GM18499 (cell line): ENCODE measurements around the gene TMEM114.

Experiments used
- ATAC-seq: cut with Tn5 transposase; IDR thresholded peaks from one replicate; pipeline ENCODE4 v1.9.1; 2021; ENCODE audit warnings: moderate number of reproducible peaks; ENCODE audit not compliant: insufficient read depth, unreplicated experiment

Gene TMEM114

DNA sequence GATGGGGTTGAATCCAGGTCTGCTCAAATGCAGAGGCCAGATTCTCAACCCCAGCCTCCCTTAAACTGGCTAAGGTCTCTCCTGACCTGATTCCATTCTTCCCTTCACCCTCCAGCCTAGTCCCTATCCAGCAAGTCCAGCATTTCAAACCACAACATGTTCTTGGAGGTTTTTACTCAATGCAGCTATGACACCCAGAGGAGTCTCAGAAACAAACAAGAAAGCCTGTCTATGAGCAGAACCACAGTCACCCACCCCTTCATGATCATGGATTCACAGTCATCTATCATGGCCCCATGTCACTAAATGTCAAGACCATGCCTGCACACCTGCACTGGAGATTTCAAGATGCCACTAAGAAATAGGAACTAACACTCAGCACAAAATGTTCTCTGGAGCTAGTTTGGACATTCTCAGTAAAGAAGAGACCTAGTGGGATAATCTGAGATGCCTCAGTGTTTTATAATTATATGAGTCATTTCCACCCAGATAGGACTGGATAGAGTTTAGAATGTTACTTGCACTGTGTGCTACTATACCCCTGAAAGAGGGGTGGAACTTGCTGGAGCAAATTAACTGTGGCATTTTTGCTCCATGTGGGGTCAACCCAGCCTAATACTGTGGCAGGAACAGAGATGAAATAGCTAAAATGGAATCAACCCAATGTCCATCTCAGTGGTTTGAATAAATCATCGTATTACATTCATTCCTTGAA lies 21.7 kb upstream of the TMEM114 start:
- no peak for ATAC-seq

GRCh38 chr16:8611122-8611521 lies 20.8 kb upstream of the TMEM114 start:
- ATAC-seq: no peak

- ATAC-seq: no peak
These were observed 16.9 kb upstream of the TMEM114 start for GRCh38 chr16:8607214-8607613.

DNA sequence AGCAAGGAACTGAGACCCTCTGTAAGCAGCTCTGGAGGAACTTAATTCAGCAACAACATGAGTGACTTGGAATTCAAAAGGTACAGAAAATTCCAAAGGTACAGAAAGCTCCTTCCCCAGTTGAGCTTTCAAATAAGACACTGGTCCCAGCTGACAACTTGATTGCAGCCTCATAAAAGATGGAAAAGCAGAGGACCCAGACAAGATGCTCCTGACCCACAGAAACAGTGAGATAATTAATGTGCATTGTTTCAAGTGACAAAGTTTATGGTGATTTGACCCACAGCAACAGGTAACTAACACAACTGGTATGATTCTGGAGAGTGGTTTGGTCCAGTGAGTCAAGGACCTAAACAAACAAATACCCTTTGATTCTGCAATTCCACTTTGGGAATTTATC lies 15.2 kb upstream of the TMEM114 start:
- no peak for ATAC-seq

DNA sequence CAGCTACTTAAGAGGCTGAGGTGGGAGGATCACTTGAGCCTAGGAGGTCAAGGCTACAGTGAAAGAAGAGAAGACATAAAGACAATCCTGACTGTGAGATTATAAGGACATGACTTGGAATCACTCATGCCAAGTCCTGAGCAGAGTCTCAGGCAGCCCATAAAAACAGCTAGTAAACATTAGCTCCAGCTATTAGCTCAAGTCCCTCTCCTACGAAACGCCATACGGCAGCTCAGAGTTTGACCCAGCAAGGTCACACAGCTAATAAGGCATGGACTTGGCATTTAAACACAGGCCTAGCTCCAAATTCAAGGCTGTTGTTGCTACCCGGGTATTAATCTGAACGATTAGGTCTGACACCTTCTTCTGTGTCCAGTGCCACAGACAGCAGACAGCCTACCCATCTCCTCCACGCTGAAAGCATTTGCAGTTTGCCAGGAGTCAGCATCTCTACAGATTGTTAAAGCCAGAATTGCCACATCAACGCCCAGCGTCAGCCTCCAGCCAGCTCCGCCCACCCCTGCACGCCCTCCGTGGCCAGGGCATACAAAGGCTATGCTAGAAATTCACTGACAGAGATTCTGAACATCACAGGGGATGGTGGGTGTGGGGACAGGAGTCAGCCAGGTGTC lies 9.9 kb upstream of the TMEM114 start:
- ATAC-seq: no peak

- no peak for ATAC-seq
These were observed 6.3 kb upstream of the TMEM114 start for GRCh38 chr16:8596581-8596980.

- no peak for ATAC-seq
These were observed 5.5 kb upstream of the TMEM114 start for GRCh38 chr16:8595783-8596182.

DNA sequence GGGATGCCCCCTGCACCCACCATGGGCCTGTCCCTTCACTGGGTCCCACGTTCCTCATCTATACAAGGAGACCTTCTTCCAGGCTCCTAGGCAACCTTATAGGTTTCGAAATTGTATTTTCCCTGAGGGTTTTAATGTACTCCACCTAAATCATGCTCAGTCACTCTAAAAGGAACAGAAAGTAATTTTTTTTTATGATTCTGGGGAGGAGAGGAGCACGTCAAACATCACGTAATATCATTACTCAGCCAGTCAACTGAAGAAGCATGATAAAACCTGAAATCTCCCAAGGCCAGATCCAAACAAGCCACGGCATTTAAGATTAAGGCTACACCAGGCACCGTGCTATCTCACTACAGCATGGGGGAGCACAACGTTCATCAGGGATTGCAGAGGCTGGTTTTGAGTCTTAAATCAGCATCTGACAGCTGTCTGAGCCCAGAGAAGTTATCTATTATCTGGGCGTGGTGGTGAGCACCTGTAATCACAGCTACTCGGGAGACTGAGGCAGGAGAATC lies 3.9 kb upstream of the TMEM114 start:
- no peak for ATAC-seq

DNA sequence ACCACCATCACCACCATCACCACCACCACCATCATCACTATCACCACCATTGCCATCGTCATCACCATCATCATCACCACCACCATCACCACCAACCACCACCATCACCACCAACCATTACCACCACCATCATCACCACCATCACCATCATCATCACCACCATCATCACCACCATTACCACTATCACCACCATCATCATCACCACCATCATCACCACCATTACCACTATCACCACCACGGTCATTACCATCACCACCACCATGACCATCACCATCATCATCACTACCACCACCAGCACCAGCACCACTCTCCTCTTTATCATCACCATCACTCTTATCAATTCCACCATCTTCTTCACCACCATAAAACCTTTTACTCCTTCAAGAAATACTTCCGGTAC lies 1.1 kb upstream of the TMEM114 start:
- ATAC-seq: no peak

DNA sequence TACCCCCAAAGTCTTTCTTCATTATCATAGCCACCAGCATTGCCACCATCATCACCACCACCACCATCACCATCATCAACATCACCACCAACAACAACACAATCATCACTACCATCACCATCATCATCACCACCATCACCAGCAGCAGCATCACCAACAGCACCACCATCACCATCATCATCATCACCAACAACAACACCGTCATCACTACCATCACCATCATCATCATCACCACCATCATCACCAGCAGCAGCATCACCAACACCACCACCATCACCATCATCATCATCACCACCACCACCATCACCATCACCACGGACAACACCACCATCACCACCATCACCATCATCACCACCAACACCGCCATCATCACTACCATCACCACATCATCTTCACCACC lies 500 bp upstream of the TMEM114 start:
- no peak for ATAC-seq

GRCh38 chr16:8589057-8589899 lies 1.0 kb downstream of the TMEM114 start:
- ATAC-seq: no peak

- ATAC-seq: no peak
These were observed 1.6 kb downstream of the TMEM114 start for GRCh38 chr16:8588682-8589056.

DNA sequence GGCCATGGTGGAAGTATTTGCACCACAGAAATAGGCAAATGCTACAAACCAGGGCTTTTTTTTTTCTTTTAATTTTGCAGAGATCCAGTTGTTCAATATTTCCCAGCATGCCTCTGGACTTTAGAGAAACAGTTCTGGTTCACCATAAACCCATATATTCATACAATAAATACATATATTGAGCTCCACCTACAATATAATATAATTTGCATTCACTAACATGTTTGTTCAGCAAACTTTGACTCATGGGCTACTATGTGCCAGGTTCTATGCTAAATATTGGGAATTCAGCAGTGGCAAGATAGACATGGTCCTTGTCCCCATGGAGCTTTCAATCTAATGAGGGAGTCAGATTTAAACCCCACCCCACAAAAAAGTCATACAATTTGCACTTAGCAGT lies 3.2 kb downstream of the TMEM114 start:
- no peak for ATAC-seq

DNA sequence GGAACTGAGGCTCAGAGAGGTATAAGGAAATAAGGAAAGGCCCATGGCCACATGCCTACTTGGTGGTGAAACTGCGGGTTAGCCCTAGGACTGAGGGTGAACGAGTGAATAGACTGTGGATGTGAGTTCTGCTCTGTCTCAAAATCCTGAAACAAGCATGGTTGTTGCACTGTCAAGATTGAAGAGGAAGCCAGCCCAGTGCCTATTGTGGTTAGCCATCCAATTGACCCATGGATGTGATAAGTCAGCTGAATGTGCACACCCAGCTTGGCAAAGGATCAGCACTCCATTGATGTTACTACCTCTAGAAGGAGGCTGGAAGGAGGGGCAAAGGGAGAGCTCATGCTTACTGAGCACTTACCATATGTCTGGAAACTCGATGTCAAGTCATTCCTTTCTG lies 4.5 kb downstream of the TMEM114 start:
- no peak for ATAC-seq

- no peak for ATAC-seq
These were observed 5.3 kb downstream of the TMEM114 start for GRCh38 chr16:8585041-8585440.

DNA sequence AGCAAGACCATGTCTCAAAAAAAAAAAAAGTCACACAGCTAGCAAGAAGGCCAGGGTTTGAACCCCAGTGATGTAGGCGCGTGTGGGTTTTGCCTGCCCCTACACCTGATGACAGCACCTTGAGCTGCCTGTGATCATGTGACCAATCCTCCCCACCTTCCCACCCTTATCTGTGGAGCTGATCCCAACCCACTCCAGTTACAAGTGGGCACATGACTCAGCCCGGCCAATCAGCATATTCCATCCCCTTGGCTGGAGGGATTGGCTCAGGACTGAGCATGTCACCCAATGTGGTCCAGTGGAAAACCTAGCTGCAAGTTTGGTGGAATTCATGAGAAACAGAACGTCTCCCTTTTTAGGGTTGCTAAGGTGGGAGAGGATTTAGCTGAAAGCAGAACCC lies 6.6 kb downstream of the TMEM114 start:
- ATAC-seq: no peak

GRCh38 chr16:8583199-8583598 lies 7.1 kb downstream of the TMEM114 start:
- ATAC-seq: no peak

- ATAC-seq: no peak
These were observed 8.3 kb downstream of the TMEM114 start for GRCh38 chr16:8581831-8582580.

DNA sequence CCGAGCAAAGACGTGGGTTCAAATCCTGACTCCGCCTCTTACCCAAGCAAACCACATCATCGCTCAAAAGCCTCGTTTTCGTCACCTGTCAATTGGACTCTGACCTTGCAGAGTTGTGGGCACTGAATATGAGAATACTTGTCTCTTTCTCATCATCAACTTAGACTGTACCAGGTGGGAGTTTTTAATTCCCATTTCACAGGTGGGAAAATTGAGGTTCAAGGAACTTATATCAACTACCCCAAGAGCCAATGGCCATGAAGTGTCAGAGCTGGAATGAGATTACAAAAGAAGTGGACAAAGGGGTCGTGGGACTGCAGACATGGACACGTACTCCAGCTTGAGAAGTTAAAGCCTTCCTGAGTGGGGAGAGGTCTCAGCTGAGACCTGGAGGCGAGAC lies 10.8 kb downstream of the TMEM114 start:
- no peak for ATAC-seq

- ATAC-seq: no peak
These were observed 12.5 kb downstream of the TMEM114 start for GRCh38 chr16:8577678-8578304.
